ENCODE results near the gene FAM3C.

The FAM3C gene

DNA sequence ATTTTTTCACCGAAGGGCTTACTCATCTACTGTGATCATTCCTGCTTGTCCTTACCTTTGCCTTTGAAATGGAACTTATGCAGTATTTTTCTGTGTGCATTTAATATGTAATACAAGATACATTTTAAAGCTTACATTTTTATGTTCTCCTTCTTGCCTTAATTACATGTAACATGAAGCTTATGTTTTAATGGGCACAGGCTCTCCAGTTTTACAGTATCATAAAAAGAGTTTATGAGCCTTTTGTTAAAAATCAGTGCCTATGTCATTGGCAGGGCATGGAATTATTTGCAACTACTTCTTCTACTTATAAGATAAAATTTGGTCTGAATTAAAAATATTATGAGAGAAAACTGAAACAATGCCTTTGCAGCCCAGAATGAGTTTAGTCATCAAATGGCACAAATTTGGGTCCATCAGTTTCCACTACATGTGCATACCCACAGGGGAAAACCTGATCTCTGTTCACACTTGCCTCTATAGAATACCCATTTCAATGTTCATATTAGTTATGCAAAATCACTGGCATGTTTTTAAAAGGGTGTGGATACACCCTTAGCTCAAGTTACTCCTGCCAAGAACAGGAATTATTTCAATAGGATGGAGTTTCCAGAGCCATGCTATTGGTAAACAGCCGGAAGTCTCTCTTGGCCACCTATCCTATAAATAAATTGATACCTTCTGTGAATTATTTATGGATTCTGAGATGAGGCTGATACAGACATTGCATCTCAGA lies 95.3 kb downstream of the FAM3C start:
- Histone ChIP-seq H3K4ac (ENCODE audit: low read length) (no peak overlapping the region), H2BK12ac (ENCODE audit: low read length) (no peak overlapping the region), H3K4me3 (ENCODE audit: low read length in 2 of 2) (no peak overlapping the region), H3K79me1 (ENCODE audit: low read depth, low read length) (no peaks in the 10 kb centered on the region), H3K18ac (ENCODE audit: low read length) (no peak overlapping the region), H3K27ac (replicated peaks; ENCODE audit: low read length) (no peak overlapping the region), H2BK5ac (ENCODE audit: low read length) (no peak overlapping the region), H4K91ac (ENCODE audit: low read depth, low read length, poor library complexity) (no peak overlapping the region), H3K36me3 (replicated peaks in 1 of 2; ENCODE audit: control insufficient read depth in 2 of 2, insufficient read depth in 2 of 2, low read length in 2 of 2) (no peaks in the 10 kb centered on the region), H3K27me3 (ENCODE audit: control insufficient read depth in 3 of 3, insufficient read depth in 3 of 3, low read depth in 1 of 3, low read length in 3 of 3) (no peaks in the 10 kb centered on the region), H3K9ac (ENCODE audit: low read depth, low read length, poor library complexity) (no peak overlapping the region), H3K4me1 (ENCODE audit: control insufficient read depth in 2 of 2, insufficient read depth in 1 of 2, low read depth in 1 of 2, low read length in 2 of 2) (peaks cover 0 to 1% of the 10 kb centered on the region in 2 donors), H2BK15ac (ENCODE audit: low read length) (no peak overlapping the region), H3K23ac (ENCODE audit: low read depth, low read length, poor library complexity) (no peak overlapping the region), H3K9me3 (replicated peaks in 1 of 2; ENCODE audit: control insufficient read depth in 2 of 2, insufficient read depth in 1 of 2, low read depth in 1 of 2, low read length in 2 of 2) (no peaks in the 10 kb centered on the region), H2BK120ac (ENCODE audit: low read depth, low read length) (no peak overlapping the region), H4K8ac (ENCODE audit: low read depth, low read length) (no peak overlapping the region), H2AK5ac (ENCODE audit: low read depth, low read length) (no peak overlapping the region), H3K14ac (ENCODE audit: low read length) (no peak overlapping the region), H2AFZ (ENCODE audit: low read length) (no peak overlapping the region), H3K4me2 (ENCODE audit: insufficient read depth, low read length, poor library complexity, severe bottlenecking) (no peak overlapping the region)
- no CpG with 5 or more reads among the region's 2 CpGs for WGBS, 2 donors (ENCODE audit: extremely low coverage in 2 of 2, insufficient read length in 2 of 2, insufficient replicate concordance in 1 of 2)
- no peak for DNase-seq (ENCODE audit: low spot score)
